HCT116 (cell line): Measurements from ENCODE around the gene PRKCA. TPM values are rescaled to one million over a fixed set of nuclear protein-coding genes. Genes with fewer than 3 reads are reported as not detected.

Experiments
- ATAC-seq: fragments of 200-7000 bp; cut with Tn5 transposase; 2 replicates; pipeline ENCODE4 v1.9.1; 2020; ENCODE audit warnings: mild to moderate bottlenecking, moderate library complexity
- BruUV-seq: library from RNA; stranded (reverse); fragments of 400-500 nt; replicated peaks from 2 replicates; lab custom pipeline; 2021; lab: Mats Ljungman, UMichigan
- CTCF ChIA-PET: fragments of 300-600 bp; sonication (Branson Sonifier 250); formaldehyde crosslinking; loops from one replicate; lab custom pipeline; 2021; ENCODE audit warnings: antibody characterized with exemption; lab: Charles Lee
- POLR2A ChIA-PET: fragments of 300-600, 350-600 bp; sonication (Branson Sonifier 250); formaldehyde crosslinking; loops from one replicate; lab custom pipeline; 2021; ENCODE audit warnings: antibody characterized with exemption; lab: Charles Lee
- RAD21 ChIA-PET, 2 experiments: fragments of 300-600 bp; sonication (Branson Sonifier 250); formaldehyde crosslinking; loops; one replicate each; lab custom pipeline; 2023; ENCODE audit warnings: low total read pairs in 2 of 2; ENCODE audit not compliant: uncharacterized antibody in 2 of 2, unreplicated experiment in 2 of 2, low non-redundant PET in 1 of 2; lab: Charles Lee
- DNase-seq: peaks from one replicate; pipeline ENCODE4 v3.0.0-alpha.2; 2010; ENCODE audit warnings: low read depth, low spot score
- H2AFZ ChIP-seq: fragments of 200-600 bp; shearing (Covaris generic), sonication (generic); 2 replicates; pipeline ENCODE4 v1.6.1; 2017; ENCODE audit warnings: low read depth, mixed run types, mixed read lengths, antibody characterized with exemption, low read length; ENCODE audit not compliant: poor library complexity, severe bottlenecking
- H3K27ac ChIP-seq: 2 replicates; pipeline ENCODE4 v1.5.1; 2012; ENCODE audit warnings: low read depth, low read length
- H3K27me3 ChIP-seq: fragments of 200-600 bp; sonication (generic); 2 replicates; pipeline ENCODE4 v1.6.1; 2016; ENCODE audit warnings: mixed run types, low read length, mixed read lengths; ENCODE audit not compliant: insufficient read depth
- H3K36me3 ChIP-seq, 2 experiments: fragments of 200-500 bp in 1 of 2; fragments of 200-600 bp in 1 of 2; sonication (Bioruptor generic) in 1 of 2; sonication (generic) in 1 of 2; 2 replicates each; pipeline versions ENCODE4 v1.5.1 to v1.6.1; 2014 to 2016; ENCODE audit warnings: low read length in 2 of 2, inconsistent platforms in 1 of 2, mixed read lengths in 1 of 2, mixed run types in 1 of 2; ENCODE audit not compliant: insufficient read depth in 2 of 2, control insufficient read depth in 1 of 2
- H3K4me1 ChIP-seq, 2 experiments: fragments of 200-600 bp in 1 of 2; sonication (generic) in 1 of 2; 2 replicates each; pipeline versions ENCODE4 v1.5.1 to v1.6.1; 2012 to 2017; ENCODE audit warnings: low read length in 2 of 2, inconsistent platforms in 1 of 2, mild to moderate bottlenecking in 1 of 2, mixed read lengths in 1 of 2, mixed run types in 1 of 2, moderate library complexity in 1 of 2; ENCODE audit not compliant: insufficient read depth in 2 of 2, control insufficient read depth in 1 of 2
- H3K4me2 ChIP-seq: fragments of 200-600 bp; sonication (generic); 2 replicates; pipeline ENCODE4 v1.6.1; 2017; ENCODE audit warnings: mixed run types, low read length, mixed read lengths
- H3K4me3 ChIP-seq, 2 experiments: fragments of 200-600 bp in 1 of 2; sonication (generic) in 1 of 2; replicated peaks in 1 of 2; 2 replicates each; pipeline ENCODE4 v1.5.1; 2011 to 2016; ENCODE audit warnings: low read length in 2 of 2, control low read depth in 1 of 2, low read depth in 1 of 2, mild to moderate bottlenecking in 1 of 2, mixed read lengths in 1 of 2, mixed run types in 1 of 2
- H3K79me2 ChIP-seq: fragments of 200-600 bp; sonication (generic); 2 replicates; pipeline ENCODE4 v1.6.1; 2017; ENCODE audit warnings: mild to moderate bottlenecking, mixed run types, low read length, moderate library complexity, mixed read lengths; ENCODE audit not compliant: insufficient read depth
- H3K9ac ChIP-seq: fragments of 200-600 bp; sonication (generic); 2 replicates; pipeline ENCODE4 v1.6.1; 2016; ENCODE audit warnings: low read length, mixed read lengths
- H3K9me2 ChIP-seq: fragments of 200-600 bp; sonication (generic), shearing (Covaris generic); 2 replicates; pipeline ENCODE4 v1.6.1; 2017; ENCODE audit warnings: mixed run types, mild to moderate bottlenecking, moderate library complexity; ENCODE audit not compliant: insufficient read depth
- H3K9me3 ChIP-seq, 2 experiments: fragments of 200-500 bp in 1 of 2; fragments of 200-600 bp in 1 of 2; sonication (Bioruptor generic) in 1 of 2; sonication (generic) in 1 of 2; 2 replicates each; pipeline ENCODE4 v1.6.1; 2014 to 2017; ENCODE audit warnings: low read length in 2 of 2, mixed read lengths in 2 of 2, inconsistent platforms in 1 of 2, low read depth in 1 of 2, mild to moderate bottlenecking in 1 of 2, mixed run types in 1 of 2, moderate library complexity in 1 of 2; ENCODE audit not compliant: control insufficient read depth in 1 of 2, insufficient read depth in 1 of 2
- H4K20me1 ChIP-seq: fragments of 200-600 bp; sonication (generic), shearing (Covaris generic); 2 replicates; pipeline ENCODE4 v1.6.1; 2017; ENCODE audit warnings: mixed run types, mild to moderate bottlenecking, moderate library complexity; ENCODE audit not compliant: insufficient read depth
- ATF3 ChIP-seq: IDR thresholded peaks from 2 replicates; pipeline ENCODE4 v1.6.1; 2012
- CBX3 ChIP-seq: IDR thresholded peaks from 2 replicates; pipeline ENCODE4 v1.6.1; 2012; ENCODE audit warnings: low read depth
- ELF1 ChIP-seq: IDR thresholded peaks from 2 replicates; pipeline ENCODE4 v1.6.1; 2012; ENCODE audit warnings: low read depth, borderline replicate concordance
- EZH2phosphoT487 ChIP-seq: fragments of 200-600 bp; IDR thresholded peaks from 2 replicates; pipeline ENCODE4 v1.6.1; 2018; ENCODE audit warnings: antibody characterized with exemption, borderline replicate concordance
- FOSL1 ChIP-seq: IDR thresholded peaks from 2 replicates; pipeline ENCODE4 v1.6.1; 2012; ENCODE audit warnings: low read depth
- JUND ChIP-seq: IDR thresholded peaks from 2 replicates; pipeline ENCODE4 v1.6.1; 2012
- POLR2AphosphoS5 ChIP-seq: IDR thresholded peaks from 2 replicates; pipeline ENCODE4 v1.6.1; 2011; ENCODE audit warnings: mild to moderate bottlenecking, low read depth, low read length, moderate library complexity
- RAD21 ChIP-seq: IDR thresholded peaks from 2 replicates; pipeline ENCODE4 v1.6.1; 2012; ENCODE audit warnings: low read depth, mild to moderate bottlenecking
- REST ChIP-seq: IDR thresholded peaks from 2 replicates; pipeline ENCODE4 v1.6.1; 2012; ENCODE audit warnings: low read depth
- SP1 ChIP-seq: IDR thresholded peaks from 2 replicates; pipeline ENCODE4 v1.6.1; 2012; ENCODE audit warnings: low read depth
- SRF ChIP-seq: IDR thresholded peaks from 2 replicates; pipeline ENCODE4 v1.6.1; 2012; ENCODE audit warnings: low read depth
- TCF7L2 ChIP-seq: IDR thresholded peaks from 2 replicates; pipeline ENCODE4 v1.7.0; 2011; ENCODE audit warnings: borderline replicate concordance, inconsistent platforms; ENCODE audit not compliant: insufficient read depth, insufficient read length; ENCODE audit errors: extremely low read depth
- YY1 ChIP-seq: IDR thresholded peaks from 2 replicates; pipeline ENCODE4 v1.6.1; 2011; ENCODE audit warnings: low read length, low read depth, moderate library complexity, mild to moderate bottlenecking; ENCODE audit not compliant: insufficient replicate concordance; ENCODE audit errors: extremely low read depth
- ZFX ChIP-seq: fragments of 450-650 bp; IDR thresholded peaks from 2 replicates; pipeline ENCODE4 v1.6.1; 2017
- intact Hi-C: fragments of 100-400 bp; cut with micrococcal nuclease; formaldehyde crosslinking; loops from 2 replicates; pipeline ENCODE4 v1.10.0; 2022
- total RNA-seq: library from RNA; stranded (reverse); gene quantifications from one replicate; pipeline ENCODE4 v1.2.1, GENCODE V29; 2021; ENCODE audit not compliant: unreplicated experiment

Gene PRKCA
- total RNA-seq, 1 experiment from 2014 or later, result 18.8 TPM

GRCh38 chr17:66782851-66783250 is 480.4 kb downstream of the PRKCA start:
- ChIA-PET CTCF (no interaction called here), POLR2A (no interaction called here), RAD21 (no interaction called here)
- H3K27me3 ChIP-seq, result no peaks in the 10 kb centered on the region
- H3K79me2 ChIP-seq, result no peaks in the 10 kb centered on the region
- H3K9ac ChIP-seq, result no peak overlapping the region
- TF ChIP-seq SRF (no peak), POLR2AphosphoS5 (no peak), CBX3 (no peak), JUND (no peak), RAD21 (no peak), FOSL1 (no peak), YY1 (no peak), SP1 (no peak), TCF7L2 (no peak), ATF3 (no peak), EZH2phosphoT487 (no peak), ZFX (no peak), REST (no peak), ELF1 (no peak)
- H3K4me3 ChIP-seq, result no peak overlapping the region
- H3K27ac ChIP-seq, result no peak overlapping the region
- H3K4me2 ChIP-seq, result no peak overlapping the region
- no peaks in the 10 kb centered on the region for H3K36me3 ChIP-seq
- no peaks in the 10 kb centered on the region for H3K9me3 ChIP-seq
- H3K9me2 ChIP-seq, result no peaks in the 10 kb centered on the region
- DNase-seq (no peak), ATAC-seq (no peak)
- intact Hi-C loops, result no loop called here
- H3K4me1 ChIP-seq, result no peaks in the 10 kb centered on the region
- H4K20me1 ChIP-seq, result no peaks in the 10 kb centered on the region
- H2AFZ ChIP-seq, result no peak overlapping the region
- BruUV-seq, result no TSS peak
